Endometrium (tissue), 2 donors: ENCODE results near the gene DROSHA.
"Not testable (repeated sequence)": the region's sequence is repeated elsewhere in the genome, so short reads cannot be mapped to it uniquely, and the experiment has no call there.

Experiments
- FAIRE-seq: peaks from 2 replicates; lab custom pipeline; 2012; peaks lifted over from hg19 to GRCh38; lab: Jason Lieb, UNC
- donor health status: control.
- donor health status: control.

Gene DROSHA

DNA sequence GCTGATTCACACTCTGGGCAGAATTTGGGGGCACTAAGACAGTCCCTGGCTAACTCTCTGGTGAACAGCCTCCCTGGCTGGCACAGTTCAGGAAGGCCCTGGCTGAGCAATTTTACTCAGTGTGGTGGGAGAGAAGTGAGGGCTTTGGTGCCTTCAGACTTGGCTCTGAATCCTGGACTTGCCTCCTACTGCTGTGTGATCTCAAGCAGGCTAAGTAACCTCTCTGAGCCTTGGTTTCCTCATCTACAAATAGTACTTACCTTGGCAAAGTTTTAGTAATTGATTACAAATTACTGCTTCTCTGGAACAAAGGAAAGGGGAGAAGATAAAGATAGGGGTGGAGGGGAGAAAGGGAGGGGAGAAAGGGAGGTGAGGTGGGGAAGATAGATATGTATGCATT lies 153.8 kb downstream of the DROSHA start:
- no peak for FAIRE-seq

DNA sequence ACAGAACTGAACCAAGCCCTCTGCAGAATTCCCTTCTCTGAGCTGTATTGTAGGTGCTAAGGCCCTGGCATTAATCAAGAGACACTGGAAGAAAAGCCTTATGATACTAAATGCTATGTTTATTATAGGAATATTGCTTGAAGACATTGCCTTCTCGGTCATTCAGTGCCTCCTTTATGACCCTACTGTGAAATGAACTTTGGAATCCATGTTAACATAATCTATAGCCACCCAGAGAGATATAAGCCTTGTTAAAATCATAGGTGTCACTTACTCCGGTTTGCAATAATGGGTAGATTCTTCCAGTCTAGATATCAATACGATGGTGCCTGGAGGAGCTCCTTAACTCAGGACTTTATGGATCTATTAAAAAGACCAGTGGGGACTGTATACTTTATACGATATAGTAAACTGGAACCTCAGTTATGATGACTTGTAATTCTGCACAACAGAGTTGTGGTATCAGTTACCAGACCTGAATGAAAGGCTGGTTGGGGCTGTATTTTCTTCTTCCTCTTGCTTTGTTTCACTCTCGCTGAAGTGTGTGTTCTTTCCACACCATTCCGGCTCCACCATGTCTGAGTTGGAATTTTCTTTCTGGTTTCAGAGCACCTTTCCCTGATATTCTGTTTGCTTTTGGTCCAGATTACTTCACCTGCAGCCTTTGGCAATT lies 154.5 kb downstream of the DROSHA start:
- FAIRE-seq = no peak

DNA sequence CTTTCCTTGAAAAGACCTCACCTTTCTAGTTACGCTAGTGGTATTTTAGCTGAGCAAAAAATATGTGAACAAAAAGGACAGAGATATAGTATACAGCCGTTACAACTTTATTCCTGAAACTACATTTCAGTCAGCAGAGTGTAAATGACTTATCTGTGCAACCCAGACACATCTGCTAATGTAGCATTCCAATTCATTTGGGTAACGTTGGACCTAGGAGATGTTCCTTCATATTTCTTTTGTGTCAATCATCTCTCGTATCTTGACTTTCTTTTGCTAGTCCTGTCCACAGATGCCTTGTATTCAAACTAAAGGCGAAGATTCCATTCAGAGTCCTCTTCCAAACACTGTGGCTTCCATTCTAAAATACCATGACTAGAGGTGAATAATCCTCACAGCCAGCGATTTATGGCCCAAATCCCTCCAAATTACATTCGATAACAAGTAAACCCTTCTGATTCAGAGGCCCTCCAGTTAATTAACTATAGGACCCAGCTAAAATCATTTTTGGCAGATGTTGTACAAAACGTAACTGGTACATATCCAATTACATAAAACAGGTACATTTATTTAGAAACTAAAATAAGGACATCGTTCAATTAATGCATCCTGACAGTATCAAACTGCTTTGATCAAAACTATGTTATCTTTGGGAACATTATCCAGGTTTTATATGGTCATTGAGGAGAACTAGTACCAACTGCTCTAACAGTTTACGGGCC lies 155.7 kb downstream of the DROSHA start:
- FAIRE-seq = no peak

DNA sequence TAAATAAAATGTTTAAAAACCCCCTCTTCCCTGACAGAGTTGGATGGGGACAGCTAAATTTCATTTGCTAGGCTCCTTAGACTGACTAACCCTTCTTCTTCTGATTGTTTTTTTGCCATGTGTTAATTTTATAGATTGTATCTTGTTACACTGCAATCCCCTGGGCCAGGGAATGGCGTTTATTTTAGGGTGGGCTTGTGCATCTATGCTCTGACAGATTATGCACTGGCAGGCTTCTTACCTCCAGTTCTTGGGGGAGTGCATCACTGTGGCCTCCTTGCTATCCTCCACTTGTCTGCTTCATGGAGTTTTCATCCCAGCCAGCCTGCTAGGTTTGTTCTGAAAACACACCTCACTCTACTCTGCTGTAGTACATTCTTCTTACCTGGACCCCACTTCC lies 159.8 kb downstream of the DROSHA start:
- no peak for FAIRE-seq

DNA sequence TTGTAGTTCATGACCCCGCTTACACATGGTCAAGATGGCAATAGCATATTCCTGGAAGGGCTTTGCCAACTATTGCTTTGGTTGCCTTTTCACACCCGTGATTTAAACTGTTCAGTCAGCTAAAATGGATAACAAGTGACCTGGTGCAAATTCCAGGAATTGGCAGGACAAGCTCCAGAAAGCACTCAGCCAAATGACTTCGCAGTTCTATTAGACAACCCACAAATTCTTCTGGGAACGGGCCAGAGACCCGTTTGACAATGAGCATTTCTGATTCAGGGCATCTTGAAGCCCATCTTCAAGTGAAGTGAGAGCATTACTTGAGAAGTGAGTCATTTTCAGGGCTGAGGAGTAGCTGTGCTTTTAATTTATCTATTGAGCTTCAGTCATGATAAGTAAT lies 165.0 kb downstream of the DROSHA start:
- no peak for FAIRE-seq

DNA sequence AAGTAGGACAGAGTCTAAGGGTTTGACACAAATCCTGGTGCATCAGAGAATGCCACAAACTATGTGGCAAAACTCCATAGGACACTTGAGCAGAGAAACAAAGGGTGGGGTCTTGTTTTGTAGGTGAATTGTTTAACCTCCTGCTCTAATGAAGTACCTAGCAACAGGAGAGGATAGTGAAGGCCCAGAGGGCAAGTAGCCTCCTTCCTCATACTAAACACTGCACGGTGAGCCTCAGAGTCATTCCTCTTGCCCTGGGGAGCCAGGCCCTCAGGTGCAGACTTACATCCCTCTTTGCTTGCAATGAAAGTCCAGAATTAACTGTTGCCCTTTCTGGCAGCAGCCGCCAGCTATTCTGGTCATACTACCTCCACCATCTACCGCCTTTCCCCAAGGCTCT lies 166.1 kb downstream of the DROSHA start:
- FAIRE-seq = no peak

DNA sequence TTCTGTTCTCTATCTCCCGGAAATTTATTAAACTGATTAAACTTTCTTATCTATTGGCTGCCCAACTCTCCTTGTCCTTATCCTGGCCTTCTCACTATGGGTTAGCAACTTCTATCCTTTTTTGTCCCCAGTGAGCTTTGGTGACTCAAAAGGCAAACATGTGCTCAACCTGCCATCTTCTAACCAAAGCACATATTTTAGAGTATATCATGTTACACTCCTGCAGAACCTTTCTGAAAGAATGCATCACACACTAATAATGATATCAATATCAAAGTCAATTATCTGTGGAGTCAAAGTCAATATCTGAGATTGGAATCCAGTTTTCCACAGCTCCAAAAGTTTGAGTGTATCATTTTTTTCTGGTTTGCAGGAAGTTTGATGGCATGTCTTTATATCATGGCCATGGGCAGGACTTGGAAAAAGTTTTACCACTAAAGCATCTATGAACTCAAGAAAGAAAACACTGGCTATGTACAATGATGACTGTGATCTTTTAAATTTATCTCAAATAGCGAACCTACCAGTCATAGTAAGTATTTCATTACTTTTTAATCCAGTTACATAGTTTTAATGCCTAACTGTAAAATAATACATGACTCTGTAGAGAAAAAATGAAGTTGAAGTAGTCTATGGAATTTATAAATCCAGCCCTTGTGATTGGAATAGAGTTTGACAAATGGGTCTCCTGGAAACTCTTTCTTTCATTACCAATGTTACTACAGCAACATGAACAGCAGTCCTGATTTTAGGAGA lies 166.8 kb downstream of the DROSHA start:
- no peak for FAIRE-seq

DNA sequence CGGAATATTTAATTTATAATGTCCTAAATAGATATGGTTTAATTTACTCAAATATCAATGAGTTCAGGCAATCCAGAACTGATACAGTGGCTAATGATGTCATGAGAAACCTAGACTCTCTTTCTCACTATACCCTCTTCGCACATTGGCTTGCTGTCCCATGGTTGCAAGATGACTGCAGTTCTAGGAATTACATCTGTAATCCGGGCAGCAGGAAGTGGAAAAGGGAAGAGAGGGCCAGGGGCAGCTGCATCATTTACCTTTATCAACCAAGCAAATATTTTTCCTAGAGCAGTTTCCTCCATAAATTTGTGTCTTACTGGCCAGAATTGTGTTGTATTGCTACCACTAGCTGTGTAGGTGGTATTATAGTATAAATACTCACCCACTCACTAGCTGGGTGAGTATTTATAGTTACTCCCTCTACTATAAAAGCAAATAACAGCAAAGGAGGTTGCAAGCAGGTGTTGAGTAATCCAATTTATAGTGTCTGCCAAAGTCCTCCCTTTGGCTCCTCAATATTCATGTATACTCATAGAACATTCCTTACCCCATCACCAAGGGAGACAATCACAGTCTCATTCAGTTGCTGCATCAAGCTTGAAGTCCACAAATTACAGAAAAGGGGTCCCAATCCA lies 168.8 kb downstream of the DROSHA start:
- no peak for FAIRE-seq

DNA sequence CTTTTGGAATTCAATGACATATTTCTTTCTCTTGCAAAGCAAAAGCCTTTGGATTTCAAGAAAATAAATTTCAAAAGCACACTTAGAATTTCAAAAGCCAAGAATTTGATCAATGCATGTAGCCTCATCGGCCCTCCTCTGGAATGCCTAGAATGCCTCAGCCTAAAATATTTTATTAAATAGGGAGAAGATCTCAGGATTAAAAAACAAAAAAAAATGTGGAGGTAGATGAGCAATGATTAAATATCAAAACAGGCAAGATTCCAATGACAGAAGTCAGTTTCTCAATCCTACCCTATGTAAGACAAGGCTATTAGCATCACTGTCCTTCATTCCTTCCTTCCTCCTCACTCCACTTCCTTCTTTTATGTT lies 169.4 kb downstream of the DROSHA start:
- no peak for FAIRE-seq

DNA sequence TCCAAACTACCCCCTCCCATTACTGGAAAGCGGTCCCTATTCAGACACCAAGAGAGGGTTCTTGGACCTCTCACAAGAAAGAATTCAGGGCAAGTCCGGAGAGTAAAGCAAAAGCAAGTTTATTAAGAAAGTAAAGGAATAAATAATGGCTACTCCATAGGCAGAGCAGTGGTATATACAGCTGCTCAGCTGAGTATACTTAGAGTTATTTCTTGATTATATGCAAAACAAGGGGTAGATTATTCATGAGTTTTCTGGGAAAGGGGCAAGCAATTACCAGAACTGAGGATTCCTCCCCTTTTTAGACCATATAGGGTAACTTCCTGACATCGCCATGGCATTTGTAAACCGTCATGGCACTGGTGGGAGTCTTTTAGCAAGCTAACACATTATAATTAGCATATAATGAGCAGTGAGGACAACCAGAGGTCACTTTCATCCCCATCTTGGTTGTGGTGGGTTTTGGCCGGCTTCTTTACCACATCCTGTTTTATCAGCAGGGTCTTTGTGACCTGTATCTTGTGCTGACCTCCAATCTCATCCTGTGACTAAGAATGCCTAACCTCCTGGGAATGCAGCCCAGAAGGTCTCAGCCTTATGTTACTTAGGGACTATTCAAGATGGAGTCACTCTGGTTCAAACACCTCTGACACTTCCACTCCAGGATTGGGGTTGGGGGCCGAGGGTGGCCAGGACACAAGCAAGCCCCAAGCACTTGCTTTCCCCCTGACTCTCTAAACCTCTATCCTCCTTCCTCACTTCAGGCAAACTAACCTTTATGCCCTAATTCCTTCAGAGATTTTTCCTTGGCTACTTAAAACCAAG lies 170.0 kb downstream of the DROSHA start:
- FAIRE-seq = not testable (repeated sequence)

DNA sequence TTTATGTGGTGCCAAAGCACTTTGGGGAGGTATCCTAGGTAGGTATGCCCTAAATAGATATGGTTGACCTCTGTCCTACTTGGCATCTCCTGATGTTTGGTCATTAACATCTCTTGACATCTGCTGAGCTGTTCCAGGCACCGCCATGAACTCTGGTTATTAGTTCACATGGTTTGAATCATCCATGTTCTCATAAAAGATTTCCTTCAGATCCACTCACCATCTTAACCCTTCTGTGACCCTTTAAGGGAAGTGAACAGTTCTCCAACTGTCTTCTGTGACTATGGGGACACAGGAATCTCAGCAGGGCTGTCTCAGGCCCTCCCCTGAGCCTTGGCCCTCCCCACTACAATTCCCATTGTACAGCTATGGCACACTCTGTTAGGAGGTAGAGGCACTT lies 170.7 kb downstream of the DROSHA start:
- FAIRE-seq = no peak

DNA sequence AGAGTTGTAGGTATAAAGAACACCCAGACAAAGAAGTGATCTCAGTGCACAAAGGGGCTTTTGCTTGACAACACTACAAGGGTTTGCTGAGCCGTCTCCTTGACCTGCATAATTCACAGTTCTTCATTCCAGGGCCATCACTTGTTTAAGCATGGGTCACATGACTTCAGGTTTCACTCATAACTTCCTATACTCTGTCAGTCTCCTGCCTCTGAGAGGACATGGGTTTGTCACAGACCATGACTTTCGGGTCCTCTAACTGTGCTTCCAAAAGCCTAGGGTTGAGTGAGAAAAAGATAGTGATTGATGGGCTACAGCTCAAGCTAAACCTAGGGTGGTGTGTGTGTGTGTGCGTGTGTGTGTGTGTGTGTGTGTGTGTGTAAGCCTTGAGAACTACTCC lies 172.1 kb downstream of the DROSHA start:
- FAIRE-seq = no peak

DNA sequence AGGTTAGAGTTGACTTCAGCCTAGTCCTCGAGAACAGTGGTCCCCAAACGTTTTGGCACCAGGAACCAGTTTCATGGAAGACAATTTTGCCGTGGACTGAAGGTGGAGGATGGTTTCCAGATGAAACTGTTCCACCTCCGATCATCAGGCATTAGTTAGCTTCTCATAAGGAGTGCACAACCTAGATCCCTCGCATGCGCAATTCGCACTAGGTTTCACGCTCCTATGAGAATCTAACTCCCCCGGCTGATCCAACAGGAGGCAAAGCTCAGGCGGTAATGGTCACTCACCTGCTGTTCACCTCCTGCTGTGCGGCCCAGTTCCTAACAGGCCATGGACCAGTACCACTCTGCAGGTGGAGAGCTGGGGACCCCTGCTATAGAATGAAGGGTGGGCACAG lies 174.9 kb downstream of the DROSHA start:
- FAIRE-seq = no peak

DNA sequence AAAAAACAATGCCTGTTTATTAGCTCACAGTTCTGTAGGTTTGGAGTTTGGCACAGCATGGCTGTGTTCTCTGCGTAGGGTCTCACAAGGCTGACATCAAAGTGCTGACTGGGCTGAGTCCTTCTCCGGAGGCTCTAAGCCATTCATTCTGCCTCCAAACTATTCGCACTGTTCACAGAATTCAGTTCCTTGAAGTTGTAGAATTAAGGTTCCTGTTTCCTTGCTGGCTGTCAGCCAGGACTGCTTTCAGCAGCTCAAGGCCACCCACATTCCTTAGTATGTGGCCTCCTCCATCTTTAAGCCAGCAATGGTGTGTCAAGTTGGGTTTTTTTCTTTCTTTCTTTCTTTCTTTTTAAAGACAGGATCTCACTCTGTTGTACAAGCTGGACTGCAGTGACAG lies 176.6 kb downstream of the DROSHA start:
- no peak for FAIRE-seq
